Activated CD4-positive, alpha-beta T cell treated with anti-CD3 and anti-CD28 coated beads for 48 hours (primary cell): ENCODE results near the gene NUBP2.

ENCODE experiments used
- DNase-seq: peaks from one replicate; pipeline ENCODE4 v3.0.0-alpha.2; 2020

NUBP2 gene

GRCh38 chr16:1831186-1832075, 48.7 kb downstream of the NUBP2 start:
- DNase-seq = no peak

- no peak for DNase-seq
Measured at GRCh38 chr16:1832838-1833454, 50.2 kb downstream of the NUBP2 start.

DNA sequence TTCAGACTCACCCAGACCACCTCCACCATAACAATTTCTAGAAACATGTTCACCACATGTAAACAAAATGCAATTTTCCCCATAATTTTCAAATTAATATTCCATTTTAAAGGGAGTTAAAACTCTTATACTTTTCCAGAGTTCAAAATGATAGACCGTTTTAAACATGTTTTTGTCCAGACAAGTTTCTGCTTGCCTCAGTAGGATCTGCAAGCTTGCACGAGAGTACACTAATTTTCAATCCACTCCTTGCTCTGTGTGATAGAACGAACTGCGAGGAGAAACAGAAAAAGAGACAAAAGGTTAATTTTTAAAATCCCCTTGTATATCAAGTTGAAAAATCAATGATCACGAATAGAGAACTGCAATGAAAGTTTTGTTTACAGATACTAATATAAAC, 51.3 kb downstream of the NUBP2 start:
- no peak for DNase-seq
